OCI-LY7 (cell line): ENCODE data around the gene OR3A3. TPM values are rescaled to one million over a fixed set of nuclear protein-coding genes. Genes with fewer than 3 reads are reported as not detected.
"Not testable (repeated sequence)": the region's sequence is repeated elsewhere in the genome, so short reads cannot be mapped to it uniquely, and the experiment has no call there.

ENCODE experiments used
- BruUV-seq: library from RNA; stranded (reverse); fragments of 400-500 nt; replicated peaks from 2 replicates; lab custom pipeline; 2021; lab: Mats Ljungman, UMichigan
- CTCF ChIA-PET: fragments of 300-600 bp; sonication (Branson Sonifier 250); formaldehyde crosslinking; loops from one replicate; lab custom pipeline; 2022; ENCODE audit warnings: antibody characterized with exemption; ENCODE audit not compliant: unreplicated experiment; lab: Charles Lee
- POLR2A ChIA-PET: fragments of 300-600 bp; sonication (Branson Sonifier 250); formaldehyde crosslinking; loops from one replicate; lab custom pipeline; 2022; ENCODE audit warnings: antibody characterized with exemption; lab: Charles Lee
- DNase-seq: peaks from one replicate; pipeline ENCODE4 v3.0.0-alpha.2; 2015; ENCODE audit warnings: low spot score
- H2AFZ ChIP-seq: fragments of 200-600 bp; sonication (generic), shearing (Covaris generic); 2 replicates; pipeline ENCODE4 v1.6.1; 2014; ENCODE audit warnings: mild to moderate bottlenecking, antibody characterized with exemption, low read length, moderate library complexity
- H3K27ac ChIP-seq: fragments of 200-600 bp; sonication (generic); 2 replicates; pipeline ENCODE4 v1.5.1; 2014; ENCODE audit warnings: mixed run types, low read depth, mild to moderate bottlenecking, moderate library complexity, low read length, inconsistent platforms; ENCODE audit not compliant: poor library complexity, severe bottlenecking
- H3K36me3 ChIP-seq: fragments of 200-600 bp; sonication (generic); 2 replicates; pipeline ENCODE4 v1.6.1; 2014; ENCODE audit warnings: mild to moderate bottlenecking, antibody characterized with exemption, low read length, moderate library complexity, mixed read lengths; ENCODE audit not compliant: insufficient read depth
- H3K4me1 ChIP-seq: fragments of 200-600 bp; sonication (generic); 2 replicates; pipeline ENCODE4 v1.5.1; 2014; ENCODE audit warnings: mild to moderate bottlenecking, low read length; ENCODE audit not compliant: insufficient read depth, poor library complexity, severe bottlenecking
- H3K4me2 ChIP-seq: fragments of 200-600 bp; sonication (generic); 2 replicates; pipeline ENCODE4 v1.6.1; 2014; ENCODE audit warnings: mild to moderate bottlenecking, low read length
- H3K4me3 ChIP-seq: fragments of 200-600 bp; sonication (generic); 2 replicates; pipeline ENCODE4 v1.5.1; 2014; ENCODE audit warnings: mild to moderate bottlenecking, low read depth, low read length; ENCODE audit not compliant: poor library complexity, severe bottlenecking
- H3K79me2 ChIP-seq: fragments of 200-600 bp; sonication (generic); 2 replicates; pipeline ENCODE4 v1.6.1; 2016; ENCODE audit warnings: low read depth, mild to moderate bottlenecking, low read length, moderate library complexity, mixed read lengths; ENCODE audit not compliant: insufficient read depth
- H3K9me2 ChIP-seq: fragments of 200-600 bp; sonication (generic); 2 replicates; pipeline ENCODE4 v1.6.1; 2016; ENCODE audit warnings: mild to moderate bottlenecking, low read length, mixed read lengths; ENCODE audit not compliant: insufficient read depth
- H3K9me3 ChIP-seq: fragments of 200-600 bp; sonication (generic); 2 replicates; pipeline ENCODE4 v1.6.1; 2014; ENCODE audit warnings: mild to moderate bottlenecking, mixed run types, low read length, mixed read lengths
- H4K20me1 ChIP-seq: fragments of 200-600 bp; sonication (generic); 2 replicates; pipeline ENCODE4 v1.6.1; 2014; ENCODE audit warnings: mild to moderate bottlenecking, antibody characterized with exemption, low read length, moderate library complexity, mixed read lengths; ENCODE audit not compliant: insufficient read depth
- CTCF ChIP-seq: fragments of 200-600 bp; sonication (generic); conservative IDR thresholded peaks from 2 replicates; pipeline ENCODE4 v1.5.1; 2014; ENCODE audit warnings: mild to moderate bottlenecking, antibody characterized with exemption, low read length, moderate library complexity, mixed read lengths
- EZH2phosphoT487 ChIP-seq: fragments of 200-600 bp; sonication (generic); IDR thresholded peaks from 2 replicates; pipeline ENCODE4 v1.6.1; 2018; ENCODE audit warnings: low read depth, borderline replicate concordance, mild to moderate bottlenecking, mixed run types, antibody characterized with exemption, low read length, moderate library complexity, mixed read lengths
- intact Hi-C: fragments of 100-400 bp; cut with micrococcal nuclease; formaldehyde crosslinking; loops from one replicate; pipeline ENCODE4 v1.10.0; 2022; ENCODE audit not compliant: unreplicated experiment
- total RNA-seq, 2 experiments: library from RNA; depleted of rRNA in 1 of 2; stranded (reverse); fragments of >200 nt in 1 of 2; shearing (Covaris generic) in 1 of 2; gene quantifications; 2 replicates each; pipeline ENCODE4 v1.2.3, GENCODE V29; 2014 to 2022

OR3A3 gene
- total RNA-seq, 2 experiments from 2014 or later: not detected

GRCh38 chr17:3401786-3402185 is 9.4 kb upstream of the OR3A3 start:
- ChIA-PET POLR2A (no interaction called here), CTCF (no interaction called here)
- Histone ChIP-seq H3K9me2 (no peaks in the 10 kb centered on the region), H3K36me3 (no peaks in the 10 kb centered on the region), H2AFZ (no peak overlapping the region), H3K4me2 (no peak overlapping the region), H3K9me3 (peaks cover 5% of the 10 kb centered on the region; the same call in 1 of the 2 replicates), H3K79me2 (no peaks in the 10 kb centered on the region), H3K4me1 (no peaks in the 10 kb centered on the region), H3K27ac (no peak overlapping the region), H4K20me1 (no peaks in the 10 kb centered on the region), H3K4me3 (no peak overlapping the region)
- intact Hi-C loops: no loop called here
- TF ChIP-seq EZH2phosphoT487 (no peak), CTCF (no peak)
- DNase-seq: no peak
- BruUV-seq: no TSS peak

- H2AFZ ChIP-seq, CTCF ChIA-PET, H3K4me1 ChIP-seq, H3K79me2 ChIP-seq, H4K20me1 ChIP-seq, H3K27ac ChIP-seq, H3K9me2 ChIP-seq, H3K9me3 ChIP-seq, H3K4me3 ChIP-seq, DNase-seq, POLR2A ChIA-PET, H3K36me3 ChIP-seq, BruUV-seq, H3K4me2 ChIP-seq, intact Hi-C loops: not testable (repeated sequence)
These were observed 7.3 kb upstream of the OR3A3 start for GRCh38 chr17:3403856-3404255.

- POLR2A ChIA-PET: interaction anchor here (0.6 kb wide), 1 partner anchor 37 kb away, joined by 3 read pairs; no protein-coding TSS in a partner anchor
- H3K4me2 ChIP-seq, H4K20me1 ChIP-seq, H3K4me3 ChIP-seq, H3K9me2 ChIP-seq, BruUV-seq, H3K9me3 ChIP-seq, DNase-seq, H3K4me1 ChIP-seq, H3K36me3 ChIP-seq, intact Hi-C loops, H3K27ac ChIP-seq, H2AFZ ChIP-seq, CTCF ChIA-PET, H3K79me2 ChIP-seq: not testable (repeated sequence)
These were observed 1.0 kb downstream of the OR3A3 start for GRCh38 chr17:3412216-3412615.

- POLR2A ChIA-PET: no interaction called here
These were observed 4.4 kb downstream of the OR3A3 start for GRCh38 chr17:3415610-3416009.

More at GRCh38 chr17:3415610-3416009, 4.4 kb downstream of the OR3A3 start:
- Histone ChIP-seq H3K36me3 (no peaks in the 10 kb centered on the region), H3K79me2 (no peaks in the 10 kb centered on the region), H3K27ac (no peak overlapping the region), H3K4me2 (no peak overlapping the region), H4K20me1 (no peaks in the 10 kb centered on the region), H3K4me1 (no peaks in the 10 kb centered on the region), H3K9me2 (no peaks in the 10 kb centered on the region), H3K4me3 (no peak overlapping the region), H3K9me3 (no peaks in the 10 kb centered on the region), H2AFZ (no peak overlapping the region)
- no TSS peak for BruUV-seq
- intact Hi-C loops: no loop called here
- no peak for DNase-seq
- CTCF ChIA-PET: no interaction called here
- no peak for TF ChIP-seq CTCF
- no peak for TF ChIP-seq EZH2phosphoT487
